ENCODE measurements around the gene SETBP1.

DNA sequence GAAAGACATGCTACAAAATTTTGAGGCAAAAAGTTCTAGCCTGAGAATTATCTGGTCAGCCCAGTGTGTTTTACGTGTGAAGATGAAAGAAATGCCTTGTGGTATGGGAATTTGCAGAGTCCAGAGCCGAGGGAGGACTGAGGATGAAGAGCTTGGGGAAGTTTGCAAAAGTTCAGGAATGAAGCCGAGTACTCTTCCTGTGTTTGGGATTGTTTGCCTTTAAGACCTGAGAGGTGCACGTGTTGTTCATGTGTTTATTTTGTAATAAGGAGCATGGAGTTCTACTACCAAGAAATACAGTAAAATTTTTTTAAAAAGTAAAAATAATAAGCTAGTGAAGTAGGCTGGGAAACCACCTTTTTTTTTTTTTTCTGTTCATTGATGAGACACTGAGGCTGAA, 14.8 kb downstream of the SETBP1 start:
- TF ChIP-seq GABPB1 (CRISPR knock-in tag; IDR thresholded peaks at IDR 0.05): no peak
- TF ChIP-seq CHD2 (IDR thresholded peaks at IDR 0.05; ENCODE audit: low read depth, low read length): no peak
- TF ChIP-seq, protein P1, sequence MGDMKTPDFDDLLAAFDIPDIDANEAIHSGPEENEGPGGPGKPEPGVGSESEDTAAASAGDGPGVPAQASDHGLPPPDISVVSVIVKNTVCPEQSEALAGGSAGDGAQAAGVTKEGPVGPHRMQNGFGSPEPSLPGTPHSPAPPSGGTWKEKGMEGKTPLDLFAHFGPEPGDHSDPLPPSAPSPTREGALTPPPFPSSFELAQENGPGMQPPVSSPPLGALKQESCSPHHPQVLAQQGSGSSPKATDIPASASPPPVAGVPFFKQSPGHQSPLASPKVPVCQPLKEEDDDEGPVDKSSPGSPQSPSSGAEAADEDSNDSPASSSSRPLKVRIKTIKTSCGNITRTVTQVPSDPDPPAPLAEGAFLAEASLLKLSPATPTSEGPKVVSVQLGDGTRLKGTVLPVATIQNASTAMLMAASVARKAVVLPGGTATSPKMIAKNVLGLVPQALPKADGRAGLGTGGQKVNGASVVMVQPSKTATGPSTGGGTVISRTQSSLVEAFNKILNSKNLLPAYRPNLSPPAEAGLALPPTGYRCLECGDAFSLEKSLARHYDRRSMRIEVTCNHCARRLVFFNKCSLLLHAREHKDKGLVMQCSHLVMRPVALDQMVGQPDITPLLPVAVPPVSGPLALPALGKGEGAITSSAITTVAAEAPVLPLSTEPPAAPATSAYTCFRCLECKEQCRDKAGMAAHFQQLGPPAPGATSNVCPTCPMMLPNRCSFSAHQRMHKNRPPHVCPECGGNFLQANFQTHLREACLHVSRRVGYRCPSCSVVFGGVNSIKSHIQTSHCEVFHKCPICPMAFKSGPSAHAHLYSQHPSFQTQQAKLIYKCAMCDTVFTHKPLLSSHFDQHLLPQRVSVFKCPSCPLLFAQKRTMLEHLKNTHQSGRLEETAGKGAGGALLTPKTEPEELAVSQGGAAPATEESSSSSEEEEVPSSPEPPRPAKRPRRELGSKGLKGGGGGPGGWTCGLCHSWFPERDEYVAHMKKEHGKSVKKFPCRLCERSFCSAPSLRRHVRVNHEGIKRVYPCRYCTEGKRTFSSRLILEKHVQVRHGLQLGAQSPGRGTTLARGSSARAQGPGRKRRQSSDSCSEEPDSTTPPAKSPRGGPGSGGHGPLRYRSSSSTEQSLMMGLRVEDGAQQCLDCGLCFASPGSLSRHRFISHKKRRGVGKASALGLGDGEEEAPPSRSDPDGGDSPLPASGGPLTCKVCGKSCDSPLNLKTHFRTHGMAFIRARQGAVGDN (CRISPR knock-in tag; IDR thresholded peaks at IDR 0.05): no peak
- TF ChIP-seq PRPF4 (IDR thresholded peaks at IDR 0.05; ENCODE audit: low read depth, low read length, poor library complexity, severe bottlenecking): no peak
